DMS 273 (cell line): ENCODE data around the gene HMGCS2.
A peak's percentile ranks its signal among the peaks of the same experiment; 100 is the strongest.

Source experiments
- DNase-seq: peaks from one replicate; lab custom pipeline; 2025; ENCODE audit not compliant: unreplicated experiment; lab: John Stamatoyannopoulos, UW

Gene HMGCS2

GRCh38 chr1:119768778-119769177 lies at the start of gene HMGCS2:
Gene HMGCS2, minus strand, starts transcription at chr1:119768905. Its CDS starts 61 bp downstream, at chr1:119768844.
- DNase-seq: no peak

GRCh38 chr1:119818181-119818580 lies 49.5 kb upstream of the HMGCS2 start:
- DNase-seq: no peak

- DNase-seq: no peak
Measured at GRCh38 chr1:119816407-119816806, 47.7 kb upstream of the HMGCS2 start.

- no peak for DNase-seq
Measured at GRCh38 chr1:119815928-119816327, 47.2 kb upstream of the HMGCS2 start.

- no peak for DNase-seq
Measured at GRCh38 chr1:119815361-119815760, 46.7 kb upstream of the HMGCS2 start.

GRCh38 chr1:119814288-119814687 lies 45.6 kb upstream of the HMGCS2 start:
- DNase-seq: no peak

- no peak for DNase-seq
Measured at GRCh38 chr1:119811985-119812557, 43.4 kb upstream of the HMGCS2 start.

GRCh38 chr1:119811387-119811786 lies 42.7 kb upstream of the HMGCS2 start, which contains the start of gene REG4:
Gene REG4, minus strand, starts transcription at chr1:119811460. Its CDS starts 2,691 bp downstream, at chr1:119808769.
- DNase-seq: no peak

- peak; percentile 83 for DNase-seq
Measured at GRCh38 chr1:119808972-119809550, 40.4 kb upstream of the HMGCS2 start.

- peak; percentile 24 for DNase-seq
Measured at GRCh38 chr1:119808491-119808890, 39.8 kb upstream of the HMGCS2 start.

- DNase-seq: no peak
Measured at GRCh38 chr1:119806489-119806888, 37.8 kb upstream of the HMGCS2 start.

GRCh38 chr1:119805746-119806145 lies 37.0 kb upstream of the HMGCS2 start:
- DNase-seq: no peak

- DNase-seq: no peak
Measured at GRCh38 chr1:119805247-119805646, 36.5 kb upstream of the HMGCS2 start.

- DNase-seq: no peak
Measured at GRCh38 chr1:119799599-119800177, 31.0 kb upstream of the HMGCS2 start.

GRCh38 chr1:119799003-119799402 lies 30.3 kb upstream of the HMGCS2 start:
- DNase-seq: no peak

- no peak for DNase-seq
Measured at GRCh38 chr1:119797606-119798005, 28.9 kb upstream of the HMGCS2 start.

- DNase-seq: no peak
Measured at GRCh38 chr1:119797162-119797561, 28.5 kb upstream of the HMGCS2 start.

GRCh38 chr1:119795261-119796200 lies 26.8 kb upstream of the HMGCS2 start:
- DNase-seq: peak; percentile 13

- DNase-seq: no peak
Measured at GRCh38 chr1:119794876-119795240, 26.2 kb upstream of the HMGCS2 start.

- DNase-seq: no peak
Measured at GRCh38 chr1:119794230-119794875, 25.6 kb upstream of the HMGCS2 start.

GRCh38 chr1:119791377-119791776 lies 22.7 kb upstream of the HMGCS2 start:
- no peak for DNase-seq
